ENCODE measurements around the gene CHCHD10. TPM values are rescaled to one million over a fixed set of nuclear protein-coding genes. Genes with fewer than 3 reads are reported as not detected.

The CHCHD10 gene
- total and polyA plus RNA-seq, 2 of the 8 experiments (the other 6 are each of a cell fraction or from before 2014, with no cell fraction given): 58.3 to 94.5 TPM

- TF ChIP-seq TAF7 (optimal IDR thresholded peaks at IDR 0.05; ENCODE audit: borderline replicate concordance, low read depth, low read length) (peak; percentile 79), CTBP2 (IDR thresholded peaks at IDR 0.05; ENCODE audit: borderline replicate concordance, insufficient read depth, insufficient read length, low read length) (no peak), CHD7 (IDR thresholded peaks at IDR 0.05; ENCODE audit: insufficient replicate concordance, low read length) (no peak), PHF8 (conservative IDR thresholded peaks at IDR 0.05; ENCODE audit: low read depth, low read length) (peak; percentile 89), HDAC2 (IDR thresholded peaks at IDR 0.05; ENCODE audit: borderline replicate concordance in 1 of 2, low read depth in 2 of 2, low read length in 2 of 2) (no peak), ZNF274 (IDR thresholded peaks at IDR 0.05; ENCODE audit: borderline replicate concordance, extremely low read depth, low read length) (no peak), KDM1A (IDR thresholded peaks at IDR 0.05; ENCODE audit: borderline replicate concordance, low read length) (no peak), GTF2F1 (IDR thresholded peaks at IDR 0.05; ENCODE audit: borderline replicate concordance, low read depth, low read length) (no peak)
These were observed 50.7 kb downstream of the CHCHD10 start (continued) for GRCh38 chr22:23716811-23717801.
